Caco-2 (cell line): ENCODE results near the gene DOCK10. TPM values are rescaled to one million over a fixed set of nuclear protein-coding genes. Genes with fewer than 3 reads are reported as not detected.

Experiments
- BruUV-seq: library from RNA; stranded (reverse); fragments of 400-500 nt; replicated peaks from 2 replicates; lab custom pipeline; 2021; lab: Mats Ljungman, UMichigan
- CTCF ChIA-PET: fragments of 300-600 bp; sonication (Branson Sonifier 250); formaldehyde crosslinking; loops from one replicate; lab custom pipeline; 2022; ENCODE audit warnings: antibody characterized with exemption; lab: Charles Lee
- POLR2A ChIA-PET: fragments of 300-600 bp; sonication (Branson Sonifier 250); formaldehyde crosslinking; loops from one replicate; lab custom pipeline; 2022; ENCODE audit warnings: antibody characterized with exemption; lab: Charles Lee
- DNase-seq, 2 experiments: peaks; one replicate each; pipeline versions ENCODE4 v3.0.0 to v3.0.0-alpha.2; 2020 to 2022
- H3K27me3 ChIP-seq: replicated peaks from 2 replicates; pipeline ENCODE4 v1.6.0; 2011; ENCODE audit warnings: low read length; ENCODE audit not compliant: control insufficient read depth, insufficient read depth
- H3K36me3 ChIP-seq: 2 replicates; pipeline ENCODE4 v1.5.1; 2011; ENCODE audit warnings: low read length; ENCODE audit not compliant: control insufficient read depth, insufficient read depth
- H3K4me1 ChIP-seq: fragments of 250-450 bp; sonication (Bioruptor Pico); 2 replicates; pipeline ENCODE4 v1.5.1; 2020; ENCODE audit warnings: mild to moderate bottlenecking
- H3K4me3 ChIP-seq: 2 replicates; pipeline ENCODE4 v1.5.1; 2011; ENCODE audit warnings: low read depth, mild to moderate bottlenecking, control low read depth, low read length
- H3K9me3 ChIP-seq: fragments of 250-450 bp; sonication (Bioruptor Pico); 2 replicates; pipeline ENCODE4 v1.5.1; 2020; ENCODE audit warnings: mild to moderate bottlenecking, moderate library complexity
- H3K27ac Mint-ChIP-seq: one replicate; pipeline ENCODE4 v1.8.0; 2022; ENCODE audit warnings: mixed read lengths; ENCODE audit not compliant: unreplicated experiment
- H3K27me3 Mint-ChIP-seq: one replicate; pipeline ENCODE4 v1.8.0; 2022; ENCODE audit warnings: mixed read lengths; ENCODE audit not compliant: insufficient read depth, unreplicated experiment
- H3K36me3 Mint-ChIP-seq: one replicate; pipeline ENCODE4 v1.8.0; 2022; ENCODE audit warnings: mild to moderate bottlenecking, mixed read lengths; ENCODE audit not compliant: insufficient read depth, unreplicated experiment
- H3K4me1 Mint-ChIP-seq: one replicate; pipeline ENCODE4 v1.8.0; 2022; ENCODE audit warnings: low read depth, mixed read lengths; ENCODE audit not compliant: unreplicated experiment
- H3K4me3 Mint-ChIP-seq: one replicate; pipeline ENCODE4 v1.8.0; 2022; ENCODE audit warnings: mild to moderate bottlenecking, moderate library complexity, mixed read lengths; ENCODE audit not compliant: unreplicated experiment
- H3K9me3 Mint-ChIP-seq: one replicate; pipeline ENCODE4 v1.8.0; 2022; ENCODE audit warnings: mixed read lengths; ENCODE audit not compliant: unreplicated experiment
- intact Hi-C: fragments of 100-400 bp; cut with micrococcal nuclease; formaldehyde crosslinking; loops from one replicate; pipeline ENCODE4 v1.10.0; 2022; ENCODE audit not compliant: unreplicated experiment
- total RNA-seq: library from RNA; stranded (reverse); gene quantifications from 2 replicates; pipeline ENCODE4 v1.2.3, GENCODE V29; 2022
- TF ChIP-seq, protein P1 (sequence below), 2 experiments: fragments of 200-600 bp in 1 of 2; IDR thresholded peaks; 1 replicate in 1 of 2; 2 replicates in 1 of 2; pipeline versions ENCODE4 v1.5.1 to v1.8.0; 2011 to 2022; ENCODE audit warnings: antibody characterized with exemption in 1 of 2, control low read depth in 1 of 2, inconsistent platforms in 1 of 2, low read depth in 1 of 2, low read length in 1 of 2, mild to moderate bottlenecking in 1 of 2, moderate library complexity in 1 of 2; ENCODE audit not compliant: insufficient read depth in 1 of 2, severe bottlenecking in 1 of 2, unreplicated experiment in 1 of 2

Gene DOCK10
- total RNA-seq, 1 experiment from 2014 or later: not detected

DNA sequence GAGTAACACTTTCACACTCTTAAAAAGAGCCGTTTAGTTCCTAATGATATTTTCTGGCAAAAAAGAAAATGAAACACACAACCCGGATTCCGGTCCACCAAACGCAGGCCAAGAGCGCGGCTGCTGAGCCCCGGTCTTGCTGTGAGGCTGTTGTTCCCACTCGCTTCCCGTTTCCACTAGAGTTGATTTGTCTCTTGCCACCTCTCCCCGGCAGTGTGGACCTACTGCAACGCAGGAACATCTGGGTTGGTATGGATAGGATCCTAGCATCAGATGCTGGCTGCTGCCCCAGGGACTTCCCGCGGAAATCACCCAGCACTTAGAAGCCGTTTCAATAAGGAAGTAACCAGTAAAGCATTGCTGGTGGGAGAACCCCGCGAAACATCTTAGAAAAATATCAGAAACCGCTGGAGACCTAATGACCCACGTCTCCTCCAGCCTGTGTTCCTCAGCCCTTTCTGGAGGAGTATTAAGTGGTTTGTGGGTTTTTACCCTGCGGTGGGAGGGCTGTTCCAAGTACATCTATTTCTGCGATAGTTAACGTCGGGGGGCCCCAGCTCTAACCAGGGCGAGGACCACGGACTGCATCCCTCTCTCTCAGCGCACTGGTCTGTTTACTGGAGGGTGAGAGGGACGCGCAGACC lies 939 bp downstream of the DOCK10 start:
- DNase-seq: no peak
- Mint-ChIP-seq H3K4me1 (no peaks in the 10 kb centered on the region), H3K27ac (no peak overlapping the region), H3K4me3 (no peak overlapping the region), H3K9me3 (no peaks in the 10 kb centered on the region), H3K36me3 (no peaks in the 10 kb centered on the region), H3K27me3 (peaks cover 19% of the 10 kb centered on the region)
- no peak overlapping the region for H3K4me3 ChIP-seq
- TF ChIP-seq, protein P1, sequence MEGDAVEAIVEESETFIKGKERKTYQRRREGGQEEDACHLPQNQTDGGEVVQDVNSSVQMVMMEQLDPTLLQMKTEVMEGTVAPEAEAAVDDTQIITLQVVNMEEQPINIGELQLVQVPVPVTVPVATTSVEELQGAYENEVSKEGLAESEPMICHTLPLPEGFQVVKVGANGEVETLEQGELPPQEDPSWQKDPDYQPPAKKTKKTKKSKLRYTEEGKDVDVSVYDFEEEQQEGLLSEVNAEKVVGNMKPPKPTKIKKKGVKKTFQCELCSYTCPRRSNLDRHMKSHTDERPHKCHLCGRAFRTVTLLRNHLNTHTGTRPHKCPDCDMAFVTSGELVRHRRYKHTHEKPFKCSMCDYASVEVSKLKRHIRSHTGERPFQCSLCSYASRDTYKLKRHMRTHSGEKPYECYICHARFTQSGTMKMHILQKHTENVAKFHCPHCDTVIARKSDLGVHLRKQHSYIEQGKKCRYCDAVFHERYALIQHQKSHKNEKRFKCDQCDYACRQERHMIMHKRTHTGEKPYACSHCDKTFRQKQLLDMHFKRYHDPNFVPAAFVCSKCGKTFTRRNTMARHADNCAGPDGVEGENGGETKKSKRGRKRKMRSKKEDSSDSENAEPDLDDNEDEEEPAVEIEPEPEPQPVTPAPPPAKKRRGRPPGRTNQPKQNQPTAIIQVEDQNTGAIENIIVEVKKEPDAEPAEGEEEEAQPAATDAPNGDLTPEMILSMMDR (IDR thresholded peaks at IDR 0.05; ENCODE audit: insufficient read depth in 1 of 2, low read depth in 1 of 2, low read length in 1 of 2, severe bottlenecking in 1 of 2, unreplicated experiment in 1 of 2): no peak
- peaks cover 2% of the 10 kb centered on the region for H3K27me3 ChIP-seq
- ChIA-PET POLR2A (no interaction called here), CTCF (no interaction called here)
- no TSS peak for BruUV-seq
- H3K4me1 ChIP-seq: no peaks in the 10 kb centered on the region
- intact Hi-C loops: no loop called here
- H3K36me3 ChIP-seq: no peaks in the 10 kb centered on the region
- no peaks in the 10 kb centered on the region for H3K9me3 ChIP-seq

DNA sequence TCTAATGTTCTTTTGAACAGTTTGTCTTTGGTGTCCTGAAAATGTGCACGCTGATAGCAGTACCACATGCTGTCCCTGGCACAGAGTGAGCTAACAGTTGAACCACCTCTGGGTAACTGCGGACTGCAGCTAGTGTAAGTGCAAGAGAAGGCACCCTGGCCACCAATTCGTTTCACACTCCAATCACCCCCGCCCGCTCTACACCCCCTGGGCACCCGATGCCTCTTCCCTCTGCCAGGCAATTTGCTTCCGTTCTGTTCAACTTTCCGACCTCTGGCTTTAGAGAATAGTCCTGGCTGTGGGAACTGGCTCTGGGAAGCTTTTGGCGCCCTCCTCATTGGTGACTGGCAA lies 1.4 kb downstream of the DOCK10 start:
- POLR2A ChIA-PET: no interaction called here
- H3K9me3 Mint-ChIP-seq: no peaks in the 10 kb centered on the region
- H3K36me3 ChIP-seq: no peaks in the 10 kb centered on the region
- H3K36me3 Mint-ChIP-seq: no peaks in the 10 kb centered on the region
- intact Hi-C loops: no loop called here
- no peak overlapping the region for H3K4me3 ChIP-seq
- peaks cover 16% of the 10 kb centered on the region for H3K27me3 Mint-ChIP-seq
- no peak for DNase-seq
- BruUV-seq: no TSS peak
- no peaks in the 10 kb centered on the region for H3K4me1 ChIP-seq
- CTCF ChIA-PET: no interaction called here
- no peaks in the 10 kb centered on the region for H3K4me1 Mint-ChIP-seq
- H3K9me3 ChIP-seq: no peaks in the 10 kb centered on the region
- no peak overlapping the region for H3K4me3 Mint-ChIP-seq
- TF ChIP-seq, protein P1 (IDR thresholded peaks at IDR 0.05; ENCODE audit: insufficient read depth in 1 of 2, low read depth in 1 of 2, low read length in 1 of 2, severe bottlenecking in 1 of 2, unreplicated experiment in 1 of 2): no peak
- peaks cover 2% of the 10 kb centered on the region for H3K27me3 ChIP-seq
- H3K27ac Mint-ChIP-seq: no peak overlapping the region

DNA sequence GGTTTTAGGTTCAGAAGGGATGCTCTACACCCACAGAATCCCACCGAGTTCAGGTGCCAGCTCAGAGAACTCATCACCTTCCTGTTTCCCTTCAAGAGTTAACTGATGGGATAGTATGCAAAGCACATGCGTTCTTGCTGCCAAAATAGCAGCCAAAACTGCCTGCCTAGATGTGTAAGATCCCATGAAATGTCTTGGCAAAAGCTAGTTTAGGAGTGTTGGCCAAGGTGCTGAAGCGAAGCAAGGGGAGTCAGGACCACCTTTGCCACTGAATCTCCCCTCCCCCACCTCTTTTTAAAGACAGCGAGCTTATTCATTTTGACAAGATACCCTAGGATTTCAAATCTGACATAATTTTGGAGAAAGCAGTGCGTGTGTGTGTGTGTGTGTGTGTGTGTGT lies 2.1 kb downstream of the DOCK10 start:
- Histone ChIP-seq H3K4me1 (no peaks in the 10 kb centered on the region), H3K4me3 (no peak overlapping the region), H3K27me3 (peaks cover 2% of the 10 kb centered on the region), H3K9me3 (no peaks in the 10 kb centered on the region), H3K36me3 (no peaks in the 10 kb centered on the region)
- H3K9me3 Mint-ChIP-seq: no peaks in the 10 kb centered on the region
- no peaks in the 10 kb centered on the region for H3K36me3 Mint-ChIP-seq
- TF ChIP-seq, protein P1 (IDR thresholded peaks at IDR 0.05; ENCODE audit: insufficient read depth in 1 of 2, low read depth in 1 of 2, low read length in 1 of 2, severe bottlenecking in 1 of 2, unreplicated experiment in 1 of 2): no peak
- no TSS peak for BruUV-seq
- POLR2A ChIA-PET: no interaction called here
- no peak for DNase-seq
- no peaks in the 10 kb centered on the region for H3K4me1 Mint-ChIP-seq
- peaks cover 16% of the 10 kb centered on the region for H3K27me3 Mint-ChIP-seq
- H3K27ac Mint-ChIP-seq: no peak overlapping the region
- no peak overlapping the region for H3K4me3 Mint-ChIP-seq
- intact Hi-C loops: no loop called here
- CTCF ChIA-PET: no interaction called here
